HuH-7 (cell line): ENCODE measurements around the gene ENC1.

Experiments used
- DNase-seq: peaks from one replicate; pipeline ENCODE4 v3.0.0; 2011; ENCODE audit warnings: low spot score

Gene ENC1

DNA sequence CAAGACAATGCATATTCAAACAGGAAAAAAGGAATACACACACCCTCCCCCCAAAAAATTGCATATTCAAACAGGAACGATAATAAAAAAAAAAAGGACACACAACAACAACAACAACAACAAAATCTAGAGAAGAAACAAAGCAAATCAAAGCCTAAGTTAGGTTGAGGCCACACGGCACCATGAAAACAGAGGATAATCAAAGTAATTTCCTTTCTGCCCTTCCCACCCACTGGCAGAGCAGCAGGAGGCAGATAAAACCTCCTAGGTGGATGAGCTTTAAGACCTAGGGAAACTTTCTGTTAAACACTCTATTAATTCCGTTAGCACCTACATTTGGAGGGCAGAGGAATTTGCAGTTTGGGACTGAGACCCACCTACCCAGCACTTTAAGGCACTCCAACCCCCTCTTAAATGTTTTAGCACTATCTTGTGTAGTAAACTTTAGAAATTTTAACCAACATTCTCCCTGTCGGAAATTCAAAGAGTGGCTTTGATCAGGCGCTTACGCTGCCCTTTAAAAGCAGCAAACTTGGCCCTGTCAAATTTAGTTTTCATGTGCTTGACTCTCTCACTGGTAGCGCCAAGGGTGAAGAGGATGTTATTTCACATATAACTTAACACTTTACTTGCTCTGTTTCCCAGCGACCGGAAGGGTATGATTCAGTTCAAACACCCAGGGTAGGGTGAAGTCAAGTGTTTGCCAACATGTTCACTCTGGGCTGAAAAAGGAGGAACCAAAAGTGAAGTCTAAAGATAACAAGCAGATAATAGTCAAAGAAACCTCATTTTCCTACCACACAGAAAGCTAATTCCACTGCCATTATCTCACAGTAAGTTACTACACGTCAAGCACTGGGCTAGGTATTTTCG, 9.2 kb downstream of the ENC1 start:
- DNase-seq, result no peak

DNA sequence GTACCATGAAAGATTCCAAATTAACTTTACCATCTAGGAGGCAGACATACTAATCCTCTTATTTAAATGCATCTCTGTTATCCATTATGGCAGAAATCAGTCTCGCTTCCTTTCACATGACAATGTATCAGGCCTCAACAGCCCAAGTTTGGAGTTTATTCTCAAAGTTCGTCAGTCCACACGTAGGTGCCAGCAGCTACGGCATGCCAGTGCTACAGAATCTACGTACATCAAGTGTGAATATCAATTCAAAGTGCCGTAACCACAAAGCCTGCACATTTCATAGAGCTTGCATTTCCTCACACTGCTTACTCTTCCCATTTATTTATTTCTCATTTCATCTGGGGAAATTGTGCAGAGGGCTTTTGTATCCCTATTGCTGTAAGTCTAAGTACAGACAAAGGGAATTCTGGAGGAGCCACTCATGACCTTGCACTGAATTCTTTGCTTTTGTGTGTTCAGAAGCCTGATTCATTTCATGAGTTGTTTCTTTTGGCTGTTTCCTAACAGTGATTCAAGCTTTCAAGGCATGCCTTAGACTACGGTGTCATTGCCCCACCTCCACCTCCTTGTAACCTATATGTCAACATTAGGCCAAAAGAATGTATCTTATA, 10.0 kb downstream of the ENC1 start:
- no peak for DNase-seq

- no peak for DNase-seq
Observed at GRCh38 chr5:74629326-74629725, 11.2 kb downstream of the ENC1 start.

DNA sequence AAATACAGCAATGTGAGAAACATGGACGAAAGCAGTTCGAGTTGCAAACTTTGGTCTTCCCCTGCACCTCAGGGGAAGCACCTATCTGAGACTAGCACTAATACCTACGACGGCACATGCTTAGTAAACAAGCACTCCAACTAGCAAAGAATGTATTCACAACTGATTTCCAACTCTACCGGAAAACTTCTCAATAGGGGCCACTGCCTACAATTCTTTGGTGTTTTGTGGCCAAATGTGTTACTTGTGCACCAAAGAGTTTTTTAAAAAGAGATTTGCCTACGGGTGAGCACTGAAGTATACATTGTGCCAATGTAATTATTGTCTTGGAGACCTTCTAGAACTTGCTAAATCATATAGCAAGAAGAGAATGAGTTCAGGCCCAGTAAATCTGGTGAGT, 12.2 kb downstream of the ENC1 start:
- DNase-seq, result no peak

DNA sequence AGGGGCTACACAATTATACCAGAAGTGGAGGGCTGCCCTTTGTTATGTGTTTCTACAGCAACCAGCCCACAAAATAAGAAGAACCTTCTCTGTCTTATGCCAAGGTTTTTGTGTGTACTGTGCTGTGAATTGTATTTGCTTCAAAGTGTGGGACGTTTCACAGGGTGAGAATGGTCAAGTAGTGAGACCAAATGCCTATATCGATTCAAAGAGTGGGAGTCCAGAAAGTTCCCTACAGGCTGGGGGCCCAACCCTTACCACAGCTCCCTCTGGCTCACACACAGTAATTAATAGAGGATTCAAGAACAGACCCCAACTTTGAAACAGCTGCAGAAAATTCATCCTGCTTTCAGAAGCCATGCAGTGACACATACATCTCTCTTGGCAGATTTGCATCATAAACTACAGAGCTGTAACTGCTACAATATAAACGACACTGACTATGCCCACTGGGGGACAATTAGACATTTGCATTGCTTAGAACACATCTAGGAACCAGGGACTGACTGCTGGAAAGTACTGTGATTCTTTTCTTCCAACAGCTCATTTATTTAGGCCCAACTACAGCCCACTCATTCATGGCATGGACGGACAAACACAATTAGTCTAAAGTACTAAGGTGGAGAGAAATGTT, 12.8 kb downstream of the ENC1 start:
- no peak for DNase-seq

GRCh38 chr5:74626386-74627222, 13.9 kb downstream of the ENC1 start:
- no peak for DNase-seq

GRCh38 chr5:74625742-74626241, 14.7 kb downstream of the ENC1 start:
- DNase-seq, result no peak

GRCh38 chr5:74624931-74625505, 15.5 kb downstream of the ENC1 start:
- DNase-seq, result no peak

DNA sequence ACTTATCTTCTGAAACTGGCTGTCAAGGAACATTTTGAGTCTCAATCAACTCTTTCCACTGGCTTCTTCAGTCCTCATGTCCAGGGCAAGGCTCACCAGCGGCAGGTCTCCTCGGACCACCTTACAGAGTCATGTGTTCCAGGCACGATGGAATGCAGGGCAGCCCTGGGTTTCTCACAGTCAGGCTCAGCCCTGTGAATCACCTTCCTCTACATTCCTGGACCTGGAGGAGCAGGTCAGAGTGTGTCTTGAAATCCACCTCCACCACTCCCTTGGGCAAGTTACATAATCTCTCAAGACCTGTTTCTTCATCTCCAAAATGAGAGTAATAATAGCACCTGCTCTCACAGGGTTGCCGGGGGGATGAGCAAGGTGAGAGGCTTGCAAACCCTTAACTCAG, 16.0 kb downstream of the ENC1 start:
- no peak for DNase-seq

DNA sequence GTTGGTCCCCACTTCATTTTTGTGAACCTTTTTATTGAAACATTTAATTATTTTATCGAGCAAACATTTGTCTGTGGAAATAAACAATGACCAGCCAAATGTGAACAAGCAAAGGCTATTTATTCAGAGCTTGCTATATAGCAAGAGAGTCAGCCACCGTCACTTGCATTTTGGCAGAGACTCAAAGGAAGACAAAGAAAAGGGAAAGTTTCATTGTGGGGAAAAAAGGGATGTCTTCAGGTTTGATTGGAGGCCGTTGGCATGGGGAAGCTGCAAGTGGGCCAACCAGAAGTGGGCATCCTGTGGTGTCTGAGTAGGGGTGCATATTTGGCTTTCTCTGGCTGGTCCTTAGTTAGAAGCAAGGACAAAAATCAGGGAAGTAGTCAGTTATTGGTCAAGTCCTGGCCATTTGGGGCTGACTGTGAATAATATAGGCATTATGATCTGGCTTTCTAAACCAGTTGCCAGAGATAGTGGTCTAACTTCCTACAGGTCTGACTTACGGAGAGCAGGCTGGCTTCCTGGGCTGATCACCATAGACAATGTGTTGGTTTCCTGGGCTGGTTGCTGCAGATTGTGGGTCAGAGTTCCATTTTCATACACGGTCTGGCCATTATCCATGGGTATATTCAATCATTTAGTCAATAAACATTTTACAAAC, 16.6 kb downstream of the ENC1 start:
- DNase-seq, result no peak

- DNase-seq, result no peak
Observed at GRCh38 chr5:74623006-74623611, 17.4 kb downstream of the ENC1 start.

GRCh38 chr5:74622122-74622521, 18.4 kb downstream of the ENC1 start:
- DNase-seq, result no peak

DNA sequence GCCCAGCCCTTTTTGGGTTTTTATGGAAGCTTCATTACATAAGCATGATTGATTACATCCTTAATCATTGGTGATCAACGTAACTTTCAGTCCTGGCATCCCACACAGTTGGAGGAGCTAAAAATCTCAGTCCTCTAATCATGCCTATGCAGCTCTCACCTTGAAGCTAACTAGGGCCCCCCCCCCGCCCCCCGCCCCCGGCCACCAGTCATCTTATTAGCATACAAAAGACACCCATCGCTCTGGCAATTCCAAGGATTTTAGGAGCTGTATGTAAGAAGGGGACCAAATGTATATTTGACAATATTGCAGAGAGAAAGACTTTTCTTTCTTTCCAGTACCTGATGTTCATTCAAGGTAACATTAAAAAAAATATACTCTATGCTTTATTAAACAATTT, 19.0 kb downstream of the ENC1 start:
- DNase-seq, result no peak

DNA sequence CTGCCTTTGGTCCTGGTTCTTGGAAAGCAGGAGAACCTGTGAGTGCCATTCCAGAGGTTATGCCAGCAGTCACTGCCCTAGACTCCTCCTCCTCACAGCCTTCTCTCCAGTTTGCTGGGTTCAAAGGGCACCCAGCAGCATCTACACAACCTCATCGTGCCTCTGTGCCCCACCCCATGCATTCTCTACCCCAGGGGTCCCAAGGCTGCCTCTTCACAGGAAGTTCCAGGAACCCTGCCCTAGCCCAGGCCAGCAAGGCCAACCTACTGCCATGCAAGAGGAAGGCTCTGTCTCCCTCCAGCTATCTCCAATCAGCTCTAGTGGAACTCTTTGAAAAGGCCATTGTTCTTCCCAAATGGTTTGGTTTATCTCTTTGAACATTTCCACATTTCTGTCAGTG, 21.2 kb downstream of the ENC1 start:
- no peak for DNase-seq

DNA sequence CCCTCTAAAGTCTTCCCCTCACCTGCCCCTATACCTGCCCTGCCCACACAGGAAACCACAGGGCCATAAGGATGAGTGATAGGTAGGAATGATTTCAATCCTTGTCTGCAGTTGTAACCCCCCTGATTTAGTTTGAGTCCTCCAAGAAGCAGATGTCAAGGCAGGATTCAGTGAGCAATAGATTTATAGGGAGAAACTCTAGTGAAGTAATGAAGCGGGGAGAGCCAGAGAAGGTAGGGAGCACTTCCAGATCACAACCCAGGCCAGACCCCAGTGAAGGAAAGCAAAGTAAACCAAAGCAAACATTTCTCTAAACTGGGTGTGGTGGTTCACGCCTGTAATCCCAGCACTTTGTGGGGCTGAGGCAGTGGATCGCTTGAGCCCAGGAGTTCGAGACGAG, 22.4 kb downstream of the ENC1 start:
- DNase-seq, result no peak

- DNase-seq, result no peak
Observed at GRCh38 chr5:74617202-74617601, 23.3 kb downstream of the ENC1 start.

- no peak for DNase-seq
Observed at GRCh38 chr5:74616236-74617146, 24.0 kb downstream of the ENC1 start.

GRCh38 chr5:74613283-74613682, 27.2 kb downstream of the ENC1 start:
- DNase-seq, result no peak

- DNase-seq, result no peak
Observed at GRCh38 chr5:74612045-74612444, 28.5 kb downstream of the ENC1 start.
